ENCODE data around the gene SLC26A1. TPM values are rescaled to one million over a fixed set of nuclear protein-coding genes. Genes with fewer than 3 reads are reported as not detected.

SLC26A1 gene
- total RNA-seq, 1 experiment from 2014 or later, result 1.3 TPM

DNA sequence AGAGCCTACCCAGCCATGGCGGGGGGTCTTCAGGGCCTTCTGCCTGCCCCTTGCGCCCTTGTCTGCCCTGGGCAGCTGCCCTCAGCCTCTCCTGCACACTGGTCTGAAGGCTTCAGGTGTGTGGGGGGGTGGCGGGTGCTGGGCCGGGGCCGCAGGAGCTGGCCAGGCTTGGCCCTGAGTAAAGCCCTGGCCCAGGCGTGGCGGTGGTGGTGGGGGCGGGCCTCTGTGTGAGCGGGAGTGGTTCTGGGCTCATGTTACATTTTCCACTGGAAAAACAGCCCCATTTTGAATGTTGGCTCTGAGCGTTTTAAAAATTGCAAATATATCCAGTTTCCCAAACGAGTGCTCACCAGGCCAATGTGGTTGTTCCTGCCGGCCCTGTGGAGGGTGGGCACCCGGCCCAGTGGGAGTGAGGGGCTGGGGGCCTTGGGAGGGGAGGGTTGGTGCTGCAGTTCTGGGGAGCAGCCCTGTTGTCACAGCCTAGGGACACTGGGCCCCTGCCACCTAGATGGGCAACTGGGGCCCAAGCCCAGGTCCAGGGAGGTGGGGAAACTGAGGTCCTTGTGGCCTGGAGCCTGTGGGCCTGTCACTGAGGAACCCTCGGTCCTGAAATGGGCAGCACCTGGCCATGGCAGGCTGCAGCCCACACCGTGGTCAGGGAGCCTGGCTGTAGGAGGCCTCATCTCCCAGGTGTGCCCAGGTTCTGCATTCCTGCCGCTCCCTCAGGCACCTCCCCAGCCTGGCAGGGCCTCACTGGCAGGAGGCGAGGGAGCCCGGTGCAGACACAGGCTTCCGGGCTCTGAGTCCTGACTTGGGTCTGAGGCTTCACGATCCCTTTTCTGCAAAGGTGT lies 46.5 kb upstream of the SLC26A1 start:
- no peak overlapping the region for H3K4me3 ChIP-seq
- no peak for TF ChIP-seq EZH2 (IDR thresholded peaks at IDR 0.05; ENCODE audit: low read depth)
- TF ChIP-seq, protein P1, sequence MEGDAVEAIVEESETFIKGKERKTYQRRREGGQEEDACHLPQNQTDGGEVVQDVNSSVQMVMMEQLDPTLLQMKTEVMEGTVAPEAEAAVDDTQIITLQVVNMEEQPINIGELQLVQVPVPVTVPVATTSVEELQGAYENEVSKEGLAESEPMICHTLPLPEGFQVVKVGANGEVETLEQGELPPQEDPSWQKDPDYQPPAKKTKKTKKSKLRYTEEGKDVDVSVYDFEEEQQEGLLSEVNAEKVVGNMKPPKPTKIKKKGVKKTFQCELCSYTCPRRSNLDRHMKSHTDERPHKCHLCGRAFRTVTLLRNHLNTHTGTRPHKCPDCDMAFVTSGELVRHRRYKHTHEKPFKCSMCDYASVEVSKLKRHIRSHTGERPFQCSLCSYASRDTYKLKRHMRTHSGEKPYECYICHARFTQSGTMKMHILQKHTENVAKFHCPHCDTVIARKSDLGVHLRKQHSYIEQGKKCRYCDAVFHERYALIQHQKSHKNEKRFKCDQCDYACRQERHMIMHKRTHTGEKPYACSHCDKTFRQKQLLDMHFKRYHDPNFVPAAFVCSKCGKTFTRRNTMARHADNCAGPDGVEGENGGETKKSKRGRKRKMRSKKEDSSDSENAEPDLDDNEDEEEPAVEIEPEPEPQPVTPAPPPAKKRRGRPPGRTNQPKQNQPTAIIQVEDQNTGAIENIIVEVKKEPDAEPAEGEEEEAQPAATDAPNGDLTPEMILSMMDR (conservative IDR thresholded peaks at IDR 0.05), result no peak
- no TSS peak for BruUV-seq (replicated peaks)
- no peaks in the 10 kb centered on the region for H4K20me1 ChIP-seq (ENCODE audit: insufficient read depth)
- CTCF ChIA-PET, result interaction anchor here (0.6 kb wide), 1 partner anchor 307 kb away, joined by 4 read pairs; no protein-coding TSS in a partner anchor
- no peak overlapping the region for H3K27ac ChIP-seq
- POLR2A ChIA-PET (ENCODE audit: unreplicated experiment), result interaction anchor here (0.6 kb wide), 1 partner anchor 669 kb away, joined by 29 read pairs; no protein-coding TSS in a partner anchor
- H3F3A ChIP-seq (ENCODE audit: insufficient read depth, low read depth), result peaks cover 26% of the 10 kb centered on the region; the same call in 1 of the 2 replicates
- H3K9me3 ChIP-seq (ENCODE audit: insufficient read depth, low read depth), result no peaks in the 10 kb centered on the region
- H3K4me2 ChIP-seq, result peak overlapping the region; percentile 70
- no peaks in the 10 kb centered on the region for H3K9me2 ChIP-seq (ENCODE audit: insufficient read depth)
- H3K79me2 ChIP-seq (ENCODE audit: low read depth), result no peaks in the 10 kb centered on the region
- intact Hi-C loops (cut with micrococcal nuclease; ENCODE audit: unreplicated experiment), result loop anchor here (5.0 to 10.0 kb wide), 4 partner anchors 43 to 295 kb away; partner anchors contain the start of gene CTBP1
- peaks cover 46% of the 10 kb centered on the region for H3K4me1 ChIP-seq (replicated peaks; ENCODE audit: insufficient read depth)
- H3K36me3 ChIP-seq (ENCODE audit: low read depth), result no peaks in the 10 kb centered on the region
- peak overlapping the region; percentile 75; the same call in 1 of the 2 replicates for H2AFZ ChIP-seq
- DNase-seq, result peak in 1 of 2 experiments; percentile 78
- H3K27me3 ChIP-seq (ENCODE audit: insufficient read depth, low read depth), result no peaks in the 10 kb centered on the region

DNA sequence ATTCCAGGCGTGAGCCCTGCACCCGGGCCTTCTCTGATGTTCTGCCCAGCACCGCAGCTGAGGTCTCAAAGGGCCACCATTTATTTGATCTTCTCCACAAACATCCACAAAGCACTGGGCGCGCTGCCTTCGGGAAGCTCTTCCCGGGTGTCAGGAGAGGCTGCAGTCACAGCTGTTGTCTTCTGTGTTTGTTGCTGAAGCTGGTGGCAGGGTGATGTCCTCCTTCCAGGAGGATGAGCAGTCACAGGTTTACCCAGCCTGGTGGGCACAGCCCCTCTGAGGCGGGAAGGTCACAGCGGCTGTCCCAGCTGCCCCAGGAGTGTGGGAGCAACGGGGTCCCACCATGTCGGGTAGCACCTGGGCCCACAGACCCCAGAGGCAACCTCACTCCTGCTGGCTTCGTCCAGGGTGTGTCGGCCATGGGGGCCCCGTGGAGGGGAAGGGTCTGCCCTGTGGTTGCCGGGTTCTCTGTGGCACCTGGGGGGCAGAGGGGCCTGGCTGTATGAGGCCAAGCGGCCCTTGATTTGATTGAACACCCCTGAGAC lies 45.8 kb upstream of the SLC26A1 start:
- no peak overlapping the region for H3K27ac ChIP-seq
- TF ChIP-seq EZH2 (IDR thresholded peaks at IDR 0.05; ENCODE audit: low read depth), result no peak
- TF ChIP-seq, protein P1 (conservative IDR thresholded peaks at IDR 0.05), result no peak
- H3K4me3 ChIP-seq, result no peak overlapping the region
- no peak for DNase-seq
- H2AFZ ChIP-seq, result no peak overlapping the region
- H3K36me3 ChIP-seq (ENCODE audit: low read depth), result no peaks in the 10 kb centered on the region
- H4K20me1 ChIP-seq (ENCODE audit: insufficient read depth), result no peaks in the 10 kb centered on the region
- no TSS peak for BruUV-seq (replicated peaks)
- ChIA-PET CTCF (no interaction called here), POLR2A (ENCODE audit: unreplicated experiment) (no interaction called here)
- no peaks in the 10 kb centered on the region for H3K9me2 ChIP-seq (ENCODE audit: insufficient read depth)
- H3K27me3 ChIP-seq (ENCODE audit: insufficient read depth, low read depth), result no peaks in the 10 kb centered on the region
- no peaks in the 10 kb centered on the region for H3K79me2 ChIP-seq (ENCODE audit: low read depth)
- peaks cover 39% of the 10 kb centered on the region for H3K4me1 ChIP-seq (replicated peaks; ENCODE audit: insufficient read depth)
- intact Hi-C loops (cut with micrococcal nuclease; ENCODE audit: unreplicated experiment), result no loop called here
- no peaks in the 10 kb centered on the region for H3K9me3 ChIP-seq (ENCODE audit: insufficient read depth, low read depth)
- peak overlapping the region; percentile 70; the same call in 1 of the 2 replicates for H3K4me2 ChIP-seq
- H3F3A ChIP-seq (ENCODE audit: insufficient read depth, low read depth), result peaks cover 20% of the 10 kb centered on the region; the same call in 1 of the 2 replicates

DNA sequence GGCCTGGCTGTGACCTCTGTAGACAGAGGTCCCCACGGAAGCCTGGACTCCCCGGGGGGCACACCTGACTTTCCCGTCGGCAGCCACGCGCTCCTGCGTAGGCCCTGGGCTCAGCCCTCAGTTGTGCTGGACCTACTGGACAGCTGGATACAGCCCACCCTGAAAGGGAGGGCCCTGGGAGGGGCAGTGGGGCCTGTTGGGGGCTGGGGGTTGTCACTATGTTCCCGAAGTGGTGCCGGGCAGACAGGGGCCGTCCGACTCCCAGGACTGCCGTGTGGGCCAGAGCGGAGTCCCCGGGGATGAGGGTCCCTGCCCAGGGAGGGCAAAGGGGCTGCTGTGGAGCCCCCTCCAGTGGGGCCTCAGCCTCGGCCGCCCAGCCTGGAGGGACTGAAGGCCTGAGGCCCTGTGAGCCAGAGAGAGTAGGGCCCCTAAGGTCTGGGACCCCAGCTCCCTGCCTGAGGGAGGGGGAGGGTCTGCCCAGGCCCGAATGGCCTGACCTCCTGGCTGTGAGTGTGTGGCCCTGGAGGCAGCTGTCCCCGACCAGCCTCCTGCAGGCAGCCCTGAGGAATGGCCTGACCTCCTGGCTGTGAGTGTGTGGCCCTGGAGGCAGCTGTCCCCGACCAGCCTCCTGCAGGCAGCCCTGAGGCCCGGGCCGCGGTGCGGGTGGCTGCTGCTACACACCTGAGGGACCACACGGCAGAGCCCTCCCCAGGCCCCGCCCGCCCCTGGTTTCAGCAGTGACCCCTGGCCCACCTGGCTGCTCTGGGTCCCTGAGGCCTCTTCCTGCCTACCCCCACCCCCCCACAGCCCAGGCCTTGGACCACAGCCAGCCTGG lies 44.0 kb upstream of the SLC26A1 start:
- no peaks in the 10 kb centered on the region for H4K20me1 ChIP-seq (ENCODE audit: insufficient read depth)
- DNase-seq, result no peak
- CTCF ChIA-PET, result interaction anchor here (0.5 to 0.6 kb wide), 2 partner anchors 135 to 606 kb away, joined by 4 to 5 read pairs; partner anchors contain the start of gene SPON2
- H3K27me3 ChIP-seq (ENCODE audit: insufficient read depth, low read depth), result peaks cover 10% of the 10 kb centered on the region
- H3K9me3 ChIP-seq (ENCODE audit: insufficient read depth, low read depth), result no peaks in the 10 kb centered on the region
- TF ChIP-seq, protein P1 (conservative IDR thresholded peaks at IDR 0.05), result no peak
- no peak for TF ChIP-seq EZH2 (IDR thresholded peaks at IDR 0.05; ENCODE audit: low read depth)
- no peak overlapping the region for H3K4me3 ChIP-seq
- BruUV-seq (replicated peaks), result no TSS peak
- no peaks in the 10 kb centered on the region for H3K9me2 ChIP-seq (ENCODE audit: insufficient read depth)
- no peaks in the 10 kb centered on the region for H3K79me2 ChIP-seq (ENCODE audit: low read depth)
- no peak overlapping the region for H3K4me2 ChIP-seq
- H3K4me1 ChIP-seq (replicated peaks; ENCODE audit: insufficient read depth), result peaks cover 24% of the 10 kb centered on the region
- H3F3A ChIP-seq (ENCODE audit: insufficient read depth, low read depth), result peaks cover 15% of the 10 kb centered on the region; the same call in 1 of the 2 replicates
- intact Hi-C loops (cut with micrococcal nuclease; ENCODE audit: unreplicated experiment), result no loop called here
- H3K27ac ChIP-seq, result no peak overlapping the region
- no peak overlapping the region for H2AFZ ChIP-seq
- no peaks in the 10 kb centered on the region for H3K36me3 ChIP-seq (ENCODE audit: low read depth)
- POLR2A ChIA-PET (ENCODE audit: unreplicated experiment), result interaction anchor here (0.6 kb wide), 1 partner anchor 26 kb away, joined by 4 read pairs; no protein-coding TSS in a partner anchor
